ENCODE data around the gene CCDC194. TPM values are rescaled to one million over a fixed set of nuclear protein-coding genes. Genes with fewer than 3 reads are reported as not detected.

Gene CCDC194
- total RNA-seq, 1 donor from 2014 or later: 0.56 TPM

GRCh38 chr19:17391371-17392151 is 2.4 kb downstream of the CCDC194 start:
- H3K9me3 ChIP-seq (ENCODE audit: low read depth): peaks cover 4% of the 10 kb centered on the region
- H3K36me3 ChIP-seq: no peaks in the 10 kb centered on the region
- no peak overlapping the region for H3K27ac Mint-ChIP-seq
- no peaks in the 10 kb centered on the region for H3K4me1 ChIP-seq
- no peaks in the 10 kb centered on the region for H3K36me3 Mint-ChIP-seq
- H3K9ac ChIP-seq: no peak overlapping the region
- peaks cover 26% of the 10 kb centered on the region for H3F3A ChIP-seq (ENCODE audit: low read depth)
- H3K79me2 ChIP-seq (ENCODE audit: low read depth): no peaks in the 10 kb centered on the region
- TF ChIP-seq EZH2 (IDR thresholded peaks at IDR 0.05): no peak
- no peak for TF ChIP-seq CTCF (IDR thresholded peaks at IDR 0.05)
- TF ChIP-seq EZH2phosphoT487 (IDR thresholded peaks at IDR 0.05): no peak
- H3K4me1 Mint-ChIP-seq: peaks cover 18% of the 10 kb centered on the region
- peaks cover 14% of the 10 kb centered on the region for H3K27me3 ChIP-seq
- peak overlapping the region; percentile 97 for H3K4me2 ChIP-seq
- peak overlapping the region; percentile 63 for H3K4me3 ChIP-seq
- H4K20me1 ChIP-seq (ENCODE audit: low read depth): no peaks in the 10 kb centered on the region
- H3K27me3 Mint-ChIP-seq (ENCODE audit: insufficient read depth, low read depth): peaks cover 17% of the 10 kb centered on the region
- DNase-seq (ENCODE audit: low spot score): peak; percentile 31
- H3K9me3 Mint-ChIP-seq: peaks cover 8% of the 10 kb centered on the region
- H3K27ac ChIP-seq: no peak overlapping the region
- peak overlapping the region; percentile 81 for H3K4me3 Mint-ChIP-seq
- peak overlapping the region; percentile 89 for H2AFZ ChIP-seq (replicated peaks)

GRCh38 chr19:17390665-17391370 is 3.2 kb downstream of the CCDC194 start:
- Mint-ChIP-seq H3K36me3 (no peaks in the 10 kb centered on the region), H3K27me3 (ENCODE audit: insufficient read depth, low read depth) (peaks cover 20% of the 10 kb centered on the region), H3K9me3 (peaks cover 8% of the 10 kb centered on the region), H3K4me3 (peak overlapping the region; percentile 96), H3K27ac (no peak overlapping the region), H3K4me1 (peaks cover 18% of the 10 kb centered on the region)
- peak overlapping the region; percentile 63 for H3K4me3 ChIP-seq
- TF ChIP-seq CTCF (IDR thresholded peaks at IDR 0.05) (peak; percentile 75), EZH2 (IDR thresholded peaks at IDR 0.05) (no peak)
- peaks cover 4% of the 10 kb centered on the region for H3K9me3 ChIP-seq (ENCODE audit: low read depth)
- H3F3A ChIP-seq (ENCODE audit: low read depth): peaks cover 26% of the 10 kb centered on the region
- H3K27me3 ChIP-seq: peaks cover 14% of the 10 kb centered on the region
- H3K36me3 ChIP-seq: no peaks in the 10 kb centered on the region
- no peaks in the 10 kb centered on the region for H4K20me1 ChIP-seq (ENCODE audit: low read depth)
- peak overlapping the region; percentile 97 for H3K4me2 ChIP-seq
- H2AFZ ChIP-seq (replicated peaks): peak overlapping the region; percentile 74
- no peaks in the 10 kb centered on the region for H3K4me1 ChIP-seq
- no peaks in the 10 kb centered on the region for H3K79me2 ChIP-seq (ENCODE audit: low read depth)
- DNase-seq (ENCODE audit: low spot score): peak; percentile 99
- no peak overlapping the region for H3K9ac ChIP-seq
- no peak overlapping the region for H3K27ac ChIP-seq

- Mint-ChIP-seq H3K36me3 (no peaks in the 10 kb centered on the region), H3K27me3 (ENCODE audit: insufficient read depth, low read depth) (peaks cover 23% of the 10 kb centered on the region), H3K27ac (no peak overlapping the region), H3K4me1 (peaks cover 15% of the 10 kb centered on the region), H3K9me3 (peaks cover 8% of the 10 kb centered on the region), H3K4me3 (peak overlapping the region; percentile 96)
- TF ChIP-seq EZH2 (IDR thresholded peaks at IDR 0.05) (peak; percentile 10), CTCF (IDR thresholded peaks at IDR 0.05) (peak; percentile 50), EZH2phosphoT487 (IDR thresholded peaks at IDR 0.05) (no peak)
- Histone ChIP-seq H3K4me2 (peak overlapping the region; percentile 83), H3K27ac (no peak overlapping the region), H3K79me2 (ENCODE audit: low read depth) (no peaks in the 10 kb centered on the region), H4K20me1 (ENCODE audit: low read depth) (no peaks in the 10 kb centered on the region), H3K36me3 (no peaks in the 10 kb centered on the region), H3K9me3 (ENCODE audit: low read depth) (peaks cover 4% of the 10 kb centered on the region), H3K9ac (no peak overlapping the region), H3K27me3 (peaks cover 14% of the 10 kb centered on the region), H2AFZ (replicated peaks) (peak overlapping the region; percentile 74), H3F3A (ENCODE audit: low read depth) (peaks cover 26% of the 10 kb centered on the region), H3K4me3 (peak overlapping the region; percentile 63), H3K4me1 (no peaks in the 10 kb centered on the region)
- no peak for DNase-seq (ENCODE audit: low spot score)
Observed at GRCh38 chr19:17389957-17390664, 3.9 kb downstream of the CCDC194 start.

All from neural progenitor cell (in vitro differentiated cells).